GM18526 (cell line): Measurements from ENCODE around the gene GNAI3.

Experiments
- POLR2A ChIP-seq: IDR thresholded peaks from 3 replicates; pipeline ENCODE4 v1.6.1; 2011; ENCODE audit not compliant: insufficient read length; ENCODE audit errors: extremely low read depth

The GNAI3 gene

GRCh38 chr1:109598156-109598555, 49.7 kb downstream of the GNAI3 start:
- TF ChIP-seq POLR2A: no peak

DNA sequence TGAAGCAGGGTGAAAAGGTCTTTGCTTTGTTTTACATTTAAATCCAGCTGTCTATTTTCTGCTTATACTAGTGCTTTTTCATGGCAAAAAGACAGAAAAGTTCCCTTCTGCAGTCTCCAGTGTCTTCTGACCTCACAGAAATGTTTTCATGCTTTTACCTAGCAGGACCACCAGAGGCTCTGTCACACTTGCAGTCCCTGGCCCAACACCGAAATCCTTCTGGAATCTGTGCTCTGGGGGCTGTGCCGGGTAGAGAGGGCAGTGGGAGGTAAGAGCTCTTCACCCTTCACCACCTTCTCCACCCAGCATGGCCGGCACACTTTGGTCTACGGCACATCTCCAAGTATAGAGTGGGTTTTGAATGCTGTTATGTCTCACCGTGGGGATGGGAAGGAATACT, 50.2 kb downstream of the GNAI3 start:
- TF ChIP-seq POLR2A: no peak

DNA sequence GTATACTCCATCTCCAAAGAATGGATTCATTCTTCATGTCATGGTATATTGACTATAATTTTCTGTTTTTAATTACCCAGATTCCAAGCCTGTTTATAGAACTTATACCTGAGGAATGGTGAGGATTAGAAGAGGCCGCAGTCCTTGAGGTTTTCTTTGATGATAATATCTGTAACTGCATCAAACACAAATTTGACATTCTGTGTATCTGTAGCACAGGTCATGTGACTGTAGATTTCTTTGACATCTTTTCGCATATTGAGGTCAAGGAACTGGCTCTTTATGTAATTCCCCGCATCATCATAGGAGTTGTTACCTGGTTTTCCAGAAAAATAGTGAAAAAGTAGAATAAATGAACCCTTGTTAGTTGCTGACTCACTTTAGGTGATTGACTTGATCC, 54.8 kb downstream of the GNAI3 start:
- TF ChIP-seq POLR2A: no peak

GRCh38 chr1:109605381-109605780, 57.0 kb downstream of the GNAI3 start:
- no peak for TF ChIP-seq POLR2A

DNA sequence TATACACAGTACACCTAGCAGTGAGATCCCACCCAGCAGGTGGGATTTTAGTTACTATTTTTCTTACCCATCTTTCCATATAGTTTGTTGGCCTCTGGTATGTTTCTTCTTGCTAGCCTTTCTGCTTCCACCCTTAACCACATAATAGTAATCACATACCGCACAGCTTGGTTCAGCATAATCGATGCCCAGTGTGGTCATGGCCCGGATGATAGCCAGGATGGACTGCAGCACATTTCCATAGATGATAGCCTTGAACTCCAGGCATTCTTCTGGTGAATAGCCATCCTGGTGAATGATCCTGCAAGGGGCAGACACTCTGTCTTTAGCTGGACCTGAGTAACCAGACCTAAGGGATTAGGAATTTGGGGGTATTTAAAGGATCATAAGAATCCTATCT, 61.5 kb downstream of the GNAI3 start:
- TF ChIP-seq POLR2A: no peak

DNA sequence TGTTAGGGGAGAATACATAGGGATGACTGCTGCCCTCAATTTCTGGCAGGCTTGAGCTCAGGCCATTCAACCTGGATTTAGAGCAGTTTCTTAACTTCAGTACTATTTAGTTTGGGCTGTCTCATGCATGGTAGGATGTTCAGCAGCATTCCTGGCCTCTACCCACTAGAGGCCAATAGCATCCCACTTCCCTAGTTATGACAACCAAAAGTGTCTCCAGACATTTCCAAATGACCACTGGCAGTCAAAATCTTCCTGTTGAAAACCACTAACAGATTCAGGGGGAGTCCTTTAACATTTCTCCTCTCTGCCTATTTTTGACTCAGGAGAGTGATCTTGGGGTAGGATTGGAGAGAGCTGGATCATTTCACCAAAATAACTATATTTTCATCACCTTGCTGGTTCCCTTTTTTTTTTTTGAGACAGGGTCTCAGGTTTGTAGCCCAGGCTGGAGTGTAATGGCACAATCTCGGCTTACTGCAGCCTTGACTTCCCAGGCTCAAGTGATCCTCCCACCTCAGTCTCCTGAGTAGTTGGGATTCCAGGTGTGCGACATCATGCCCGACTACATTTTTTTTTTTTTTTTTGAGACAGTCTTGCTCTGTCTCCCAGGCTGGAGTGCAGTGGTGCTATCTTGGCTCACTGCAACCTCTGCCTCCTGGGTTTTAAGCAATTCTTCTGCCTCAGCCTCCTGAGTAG, 62.3 kb downstream of the GNAI3 start:
- no peak for TF ChIP-seq POLR2A

GRCh38 chr1:109611308-109611990, 63.0 kb downstream of the GNAI3 start:
- TF ChIP-seq POLR2A: no peak

- TF ChIP-seq POLR2A: no peak
These were observed 65.1 kb downstream of the GNAI3 start for GRCh38 chr1:109613361-109614147.

DNA sequence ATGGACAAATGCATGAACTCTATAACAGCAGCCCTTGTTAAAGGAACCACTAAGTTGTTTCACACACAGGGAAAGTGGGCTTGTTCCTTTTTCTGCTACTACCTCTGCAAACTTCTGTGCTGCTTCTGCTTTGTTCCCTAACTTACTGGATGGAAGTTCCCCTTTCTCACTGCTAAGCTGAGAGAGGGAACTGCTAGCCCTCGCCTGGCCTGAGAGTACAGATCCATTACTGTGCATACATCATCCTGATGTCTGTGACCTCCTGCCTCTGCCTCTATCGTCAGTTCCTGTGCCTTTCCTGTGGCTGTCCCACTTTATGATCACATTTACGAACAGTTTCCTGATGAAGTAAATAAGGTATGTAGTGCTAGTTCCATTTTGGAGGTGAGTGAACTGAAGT, 67.5 kb downstream of the GNAI3 start:
- no peak for TF ChIP-seq POLR2A

GRCh38 chr1:109616391-109616790, 68.0 kb downstream of the GNAI3 start:
- no peak for TF ChIP-seq POLR2A

DNA sequence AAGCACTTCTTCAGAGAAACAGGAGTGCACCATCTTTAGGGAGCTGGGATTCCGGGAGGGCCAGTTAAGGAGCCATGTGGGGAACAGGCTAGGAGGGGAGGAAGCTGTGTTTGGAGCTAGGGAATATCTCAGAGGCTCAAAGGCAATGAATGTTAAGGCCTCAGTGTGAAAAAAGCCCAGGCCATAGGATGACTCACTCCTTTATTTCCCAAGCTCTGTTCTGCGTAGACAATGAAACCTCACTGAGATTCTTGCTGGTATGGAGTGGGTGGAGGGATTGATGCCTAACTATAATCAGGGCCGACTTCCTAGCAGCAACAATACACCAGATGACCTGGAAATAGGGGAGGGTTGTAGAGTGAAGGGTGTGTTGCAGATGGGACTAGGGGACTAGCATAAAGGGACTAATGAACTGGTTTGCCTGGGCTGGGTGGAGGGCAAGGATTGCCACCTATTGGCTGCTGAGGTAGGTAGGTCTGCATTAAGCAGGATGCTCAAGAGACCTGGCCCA, 68.9 kb downstream of the GNAI3 start:
- no peak for TF ChIP-seq POLR2A

DNA sequence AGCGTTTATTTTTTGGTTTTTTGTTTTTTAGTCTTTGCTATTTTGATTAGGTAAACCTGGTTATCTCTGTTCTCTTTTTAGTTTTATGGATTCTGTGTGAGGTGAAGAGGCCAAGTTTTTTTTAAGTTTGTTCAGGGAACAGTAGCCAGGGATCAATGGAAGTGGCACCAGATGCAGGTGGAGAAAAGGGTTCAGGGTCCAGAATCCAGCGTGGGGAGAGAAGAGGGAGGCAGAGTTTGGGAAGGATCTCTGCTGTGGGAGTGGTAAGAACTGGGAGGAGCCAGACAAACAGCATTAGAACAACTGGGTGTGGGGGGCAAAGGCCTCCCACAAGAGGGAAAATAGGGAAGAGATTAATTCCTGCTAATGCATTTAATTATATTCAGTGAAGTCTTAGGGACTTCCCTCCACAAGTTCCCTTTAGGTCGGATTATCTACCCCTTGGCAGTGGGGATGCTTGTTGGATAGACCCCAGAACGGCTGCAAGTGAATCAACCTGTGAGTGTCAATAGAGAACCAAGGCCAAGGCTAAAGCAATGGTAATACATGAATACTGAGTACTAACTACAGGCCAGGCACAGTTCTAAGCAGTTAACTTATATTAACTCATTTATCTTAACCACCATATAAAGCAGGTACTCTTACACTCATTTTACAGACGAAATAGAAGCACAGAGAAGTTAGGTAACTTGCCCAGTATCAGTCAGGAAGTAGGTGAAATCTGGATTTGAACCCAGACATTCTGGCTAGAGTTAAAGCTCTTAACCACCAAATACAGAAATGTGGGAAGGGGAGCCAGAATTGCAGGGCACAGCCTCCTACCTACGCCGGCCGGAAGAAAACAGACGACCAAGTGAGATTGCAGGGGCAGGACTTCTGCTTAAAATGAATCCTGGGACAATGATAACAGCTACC, 70.5 kb downstream of the GNAI3 start:
- TF ChIP-seq POLR2A: no peak

- peak; percentile 77 for TF ChIP-seq POLR2A
These were observed 71.4 kb downstream of the GNAI3 start, which contains the start of the genes AMPD2 and GNAT2 for GRCh38 chr1:109619576-109620400. Gene AMPD2 (plus strand): TSS chr1:109619837. CDS start chr1:109621176, 1,339 bp downstream. Gene GNAT2 (minus strand): TSS chr1:109619616. CDS start chr1:109612870, 6,746 bp downstream.

DNA sequence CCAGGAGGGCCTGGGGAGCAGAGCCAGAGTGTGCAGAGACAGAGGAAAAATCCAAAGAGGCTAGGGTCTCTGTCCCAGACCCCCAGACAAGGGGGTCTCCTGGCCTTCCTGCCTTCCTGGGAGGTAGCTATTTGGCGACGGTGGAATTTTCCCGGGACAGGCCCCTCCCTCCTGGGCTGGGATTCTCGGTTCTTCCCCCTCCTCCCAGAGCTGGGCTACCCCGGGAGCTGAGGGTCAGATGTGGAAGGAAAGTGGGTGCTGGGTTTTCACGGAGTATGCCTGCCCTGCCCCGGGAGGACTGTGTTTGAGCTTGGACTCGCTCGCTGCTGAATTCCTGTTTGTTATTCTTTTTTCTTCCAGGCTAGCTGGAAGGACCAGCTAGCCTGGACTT, 72.0 kb downstream of the GNAI3 start:
- no peak for TF ChIP-seq POLR2A
